GM12872 (cell line): Measurements from ENCODE around the gene TFB1M.

Source experiments
- TF ChIP-seq, protein P1 (sequence below): IDR thresholded peaks from 3 replicates; pipeline ENCODE4 v1.5.1; 2011; ENCODE audit warnings: low read depth, mild to moderate bottlenecking, low read length, moderate library complexity; ENCODE audit not compliant: insufficient read depth

The TFB1M gene

DNA sequence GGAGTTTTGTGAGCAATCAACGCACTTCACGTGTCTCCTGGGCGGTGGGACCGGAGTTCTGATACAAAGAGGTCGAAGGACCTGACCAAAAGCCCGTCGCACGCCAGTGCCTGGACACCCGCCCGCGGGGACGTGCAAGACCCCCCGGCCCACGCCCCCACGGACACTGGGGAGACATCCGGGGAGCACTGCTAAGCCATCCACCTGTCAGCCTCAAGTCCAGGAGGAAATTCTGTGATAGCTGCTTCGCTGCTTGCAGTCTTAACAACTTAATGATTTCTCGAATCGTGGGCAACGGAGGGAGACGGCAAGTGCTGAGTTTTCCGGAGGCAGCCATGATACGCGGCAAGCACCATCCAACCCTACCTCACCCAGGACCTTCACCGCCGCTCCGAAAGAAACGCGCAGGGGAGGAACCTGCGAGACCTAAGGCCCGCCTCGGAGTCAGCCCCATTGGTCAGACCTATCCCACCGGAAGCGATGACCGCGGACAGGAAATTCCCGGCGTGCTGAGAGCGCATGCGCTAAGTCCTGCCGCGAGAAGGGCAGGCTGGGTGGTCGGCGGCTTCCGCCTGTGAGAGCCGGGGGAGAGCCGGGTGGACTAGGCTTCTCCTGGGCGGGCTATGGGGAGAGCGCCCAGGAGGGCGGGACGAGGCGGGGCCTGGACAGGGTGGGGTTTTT, at the start of gene TFB1M:
TFB1M (minus strand) TSS at position 393 of the 681 bp plus-strand sequence; CDS start at position 337, 56 bp downstream.
- TF ChIP-seq, protein P1, sequence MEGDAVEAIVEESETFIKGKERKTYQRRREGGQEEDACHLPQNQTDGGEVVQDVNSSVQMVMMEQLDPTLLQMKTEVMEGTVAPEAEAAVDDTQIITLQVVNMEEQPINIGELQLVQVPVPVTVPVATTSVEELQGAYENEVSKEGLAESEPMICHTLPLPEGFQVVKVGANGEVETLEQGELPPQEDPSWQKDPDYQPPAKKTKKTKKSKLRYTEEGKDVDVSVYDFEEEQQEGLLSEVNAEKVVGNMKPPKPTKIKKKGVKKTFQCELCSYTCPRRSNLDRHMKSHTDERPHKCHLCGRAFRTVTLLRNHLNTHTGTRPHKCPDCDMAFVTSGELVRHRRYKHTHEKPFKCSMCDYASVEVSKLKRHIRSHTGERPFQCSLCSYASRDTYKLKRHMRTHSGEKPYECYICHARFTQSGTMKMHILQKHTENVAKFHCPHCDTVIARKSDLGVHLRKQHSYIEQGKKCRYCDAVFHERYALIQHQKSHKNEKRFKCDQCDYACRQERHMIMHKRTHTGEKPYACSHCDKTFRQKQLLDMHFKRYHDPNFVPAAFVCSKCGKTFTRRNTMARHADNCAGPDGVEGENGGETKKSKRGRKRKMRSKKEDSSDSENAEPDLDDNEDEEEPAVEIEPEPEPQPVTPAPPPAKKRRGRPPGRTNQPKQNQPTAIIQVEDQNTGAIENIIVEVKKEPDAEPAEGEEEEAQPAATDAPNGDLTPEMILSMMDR, result no peak

DNA sequence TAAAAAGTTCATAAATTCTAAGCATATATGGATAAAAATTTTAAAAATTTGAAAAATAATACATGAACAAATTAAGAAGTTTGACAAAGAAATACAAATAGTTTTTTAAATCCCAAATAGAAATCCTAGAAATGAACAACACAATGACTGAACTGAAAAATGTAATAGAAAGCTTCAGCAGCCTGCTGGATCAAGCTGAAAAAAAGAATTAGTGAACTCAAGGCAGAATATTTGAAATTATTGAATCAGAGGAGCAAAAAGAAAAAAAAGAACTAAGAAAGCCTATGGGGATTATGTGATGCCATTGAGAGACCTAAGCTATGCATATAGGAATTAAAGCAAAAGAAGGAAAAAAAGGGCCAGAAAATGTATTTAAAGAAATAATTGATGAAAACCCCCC, 39.9 kb upstream of the TFB1M start:
- TF ChIP-seq, protein P1, result no peak

DNA sequence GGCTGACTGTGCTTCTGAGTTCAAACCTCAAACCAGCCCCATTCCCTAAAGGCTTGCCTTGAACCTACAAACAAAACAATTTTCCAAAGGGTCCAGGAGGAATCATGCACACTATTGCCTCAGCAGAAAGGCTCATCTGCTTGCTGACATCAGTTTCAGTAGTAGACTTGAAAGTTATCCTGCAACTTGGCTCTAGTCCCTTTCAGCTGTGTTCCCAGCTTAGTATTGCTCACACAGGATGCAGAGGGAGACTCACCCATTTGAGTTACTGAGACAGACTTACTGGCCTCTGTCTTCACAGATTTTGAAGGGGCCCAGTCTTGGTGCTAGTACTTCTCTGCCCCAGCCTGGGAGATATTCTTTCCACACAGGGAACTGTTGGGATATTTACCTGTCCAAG, 38.5 kb upstream of the TFB1M start:
- TF ChIP-seq, protein P1, result no peak

DNA sequence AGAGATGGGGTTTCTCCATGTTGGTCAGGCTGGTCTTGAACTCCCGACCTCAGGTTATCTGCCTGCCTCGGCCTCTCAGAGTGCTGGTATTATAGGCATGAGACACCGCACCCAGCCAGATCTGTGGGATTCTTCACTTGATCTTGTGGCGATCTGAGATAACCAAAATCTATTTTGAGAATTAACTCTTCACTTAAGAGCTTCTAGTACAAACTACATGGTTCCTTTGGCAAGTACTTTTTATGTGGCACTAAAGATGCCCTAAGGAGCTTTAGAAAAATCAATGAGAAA, 37.8 kb upstream of the TFB1M start:
- TF ChIP-seq, protein P1, result no peak

DNA sequence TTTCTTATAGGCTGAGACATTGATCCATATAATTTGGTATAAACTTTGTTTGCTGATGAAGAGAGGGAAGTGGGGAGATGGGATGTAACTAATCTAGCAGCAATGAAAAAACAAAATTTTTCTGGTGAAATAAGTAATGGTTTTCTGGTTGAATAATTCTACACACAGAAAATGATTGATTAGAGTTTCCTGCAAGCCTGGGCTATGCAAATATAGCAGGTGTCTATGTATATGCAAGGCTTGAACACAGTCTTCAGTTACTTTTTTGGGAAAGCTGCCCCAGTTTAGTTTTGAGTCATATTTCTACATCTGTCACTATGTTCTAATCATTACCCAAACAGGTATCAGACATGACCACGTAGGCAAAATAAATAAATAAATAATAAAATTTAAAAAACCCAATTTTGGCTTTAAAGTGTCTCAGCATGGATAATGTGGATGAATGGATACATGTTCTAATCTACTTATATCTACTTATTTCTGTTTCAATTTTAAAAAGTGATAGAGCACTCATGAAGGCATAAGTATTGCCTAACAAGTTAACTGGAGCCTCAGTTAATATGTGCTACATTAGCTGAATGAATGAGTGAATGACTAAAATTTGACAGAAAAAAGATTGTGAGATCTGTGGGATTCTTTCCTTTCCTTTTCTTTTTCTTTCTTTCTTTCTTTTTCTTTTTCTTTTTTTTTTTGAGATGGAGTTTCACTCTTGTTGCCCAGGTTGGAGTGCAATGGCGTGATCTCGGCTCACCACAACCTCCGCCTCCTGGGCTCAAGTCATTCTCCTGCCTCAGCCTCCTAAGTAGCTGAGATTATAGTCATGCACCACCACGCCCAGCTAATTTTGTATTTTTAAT, 37.2 kb upstream of the TFB1M start:
- TF ChIP-seq, protein P1, result no peak

DNA sequence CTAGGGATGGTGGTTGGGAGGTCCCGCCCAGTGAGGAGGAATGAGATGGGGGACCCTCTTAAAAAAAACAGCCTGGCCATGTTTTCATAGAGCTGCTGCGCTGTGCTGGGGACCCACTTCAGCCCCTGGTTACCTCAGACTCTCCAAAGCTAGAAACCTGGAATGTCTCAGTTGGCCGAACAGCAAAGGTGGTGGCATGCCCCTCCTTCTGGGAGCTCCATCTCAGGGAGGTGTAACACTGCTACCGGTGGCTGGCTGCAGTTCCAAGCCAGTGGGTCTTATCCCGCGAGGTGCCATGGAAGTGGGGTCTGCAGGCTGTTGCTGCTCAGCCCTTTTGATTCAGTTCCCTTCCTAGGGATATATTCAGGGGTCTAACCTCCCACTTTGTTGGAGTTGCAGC, 35.7 kb upstream of the TFB1M start:
- TF ChIP-seq, protein P1, result no peak

DNA sequence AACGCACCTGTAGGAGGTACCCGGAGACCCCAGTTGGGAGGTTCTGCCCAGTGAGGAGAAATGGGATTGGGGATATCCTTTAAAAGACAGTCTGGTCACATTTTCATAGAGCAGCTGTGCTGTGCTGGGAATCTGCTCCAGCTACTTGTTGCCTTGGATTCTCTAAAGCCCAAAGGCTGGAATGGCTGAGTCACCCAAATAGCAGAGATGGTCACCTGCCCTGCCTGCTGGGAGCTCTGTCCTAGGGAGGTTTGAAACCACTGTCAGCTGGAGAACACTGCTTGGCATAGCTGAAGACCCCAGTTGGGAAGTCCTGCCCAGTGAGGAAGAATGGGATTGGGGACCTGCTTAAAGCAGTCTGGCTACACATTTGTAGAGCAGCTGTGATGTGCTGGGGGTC, 34.8 kb upstream of the TFB1M start:
- TF ChIP-seq, protein P1, result no peak
